ENCODE results near the gene DDIAS. TPM values are rescaled to one million over a fixed set of nuclear protein-coding genes. Genes with fewer than 3 reads are reported as not detected.

Gene DDIAS
- total and polyA plus RNA-seq, 9 of the 15 experiments (the other 6 are each of a cell fraction or from before 2014, with no cell fraction given) = 9.4 to 27.2 (median 23.3) TPM

- H3K27ac ChIP-seq (ENCODE audit: extremely low read depth, low read depth, low read length) = no peak overlapping the region
- DNase-seq (ENCODE audit: extremely low read depth in 1 of 4, low spot score in 3 of 4) (peak; percentile 47 to 62 (median 51)), FAIRE-seq (peak; percentile 78), ATAC-seq (peak; percentile 88)
- H4K20me1 ChIP-seq (replicated peaks; ENCODE audit: control insufficient read depth, insufficient read depth, low read length) = no peaks in the 10 kb centered on the region
- no TSS peak for BruUV-seq (replicated peaks)
- H3K4me1 ChIP-seq (replicated peaks in 1 of 2; ENCODE audit: control insufficient read depth in 2 of 2, insufficient read depth in 2 of 2, low read length in 2 of 2) = peaks cover 0 to 6% of the 10 kb centered on the region in 2 experiments; a peak in 2 of 5 replicates
- ChIA-PET POLR2A (interaction anchor here (0.9 kb wide), 1 partner anchor 93 kb away, joined by 3 read pairs; no protein-coding TSS in a partner anchor), CTCF (ENCODE audit: low intra/inter-chr PET ratio) (interaction anchor here (1.0 to 1.3 kb wide), 2 partner anchors 22 to 322 kb away, joined by 3 to 5 read pairs; no protein-coding TSS in a partner anchor)
- no peaks in the 10 kb centered on the region for H3K27me3 ChIP-seq (ENCODE audit: control insufficient read depth in 2 of 2, insufficient read depth in 2 of 2, low read length in 2 of 2)
- H3K79me2 ChIP-seq (ENCODE audit: control insufficient read depth, insufficient read depth, low read length) = no peaks in the 10 kb centered on the region
- intact Hi-C loops (cut with micrococcal nuclease) = loop anchor here (2.0 kb wide), 2 partner anchors 61 to 209 kb away; no protein-coding TSS in a partner anchor
- no peak overlapping the region for H3K4me2 ChIP-seq (ENCODE audit: insufficient read depth, low read length)
- H3K4me3 ChIP-seq = no peak overlapping the region
- in situ Hi-C loops (cut with MboI) = no loop called here
- H3K36me3 ChIP-seq (ENCODE audit: control insufficient read depth, insufficient read depth, low read length) = peaks cover 60% of the 10 kb centered on the region
- no peak overlapping the region for H2AFZ ChIP-seq (ENCODE audit: low read depth, low read length)
- no peaks in the 10 kb centered on the region for H3K9me1 ChIP-seq (ENCODE audit: control insufficient read depth, insufficient read depth, low read length)
- H3K9me3 ChIP-seq (replicated peaks; ENCODE audit: control insufficient read depth, insufficient read depth, low read depth, low read length) = no peaks in the 10 kb centered on the region
- H3K9ac ChIP-seq (ENCODE audit: insufficient read depth in 1 of 2, low read depth in 2 of 2, low read length in 2 of 2) = no peak overlapping the region
- TF ChIP-seq ATF6 (CRISPR knock-in tag; IDR thresholded peaks at IDR 0.05) = no peak
- TF ChIP-seq AFF4 (CRISPR knock-in tag; IDR thresholded peaks at IDR 0.05) = no peak
- no peak for TF ChIP-seq PCBP2 (IDR thresholded peaks at IDR 0.05; ENCODE audit: low read depth, low read length, poor library complexity, severe bottlenecking)
- TF ChIP-seq BRD4 (IDR thresholded peaks at IDR 0.05) = no peak
- TF ChIP-seq BCOR (IDR thresholded peaks at IDR 0.05) = no peak
- TF ChIP-seq ZNF785 (CRISPR knock-in tag; IDR thresholded peaks at IDR 0.05) = no peak
- TF ChIP-seq RAD21 (CRISPR knock-in tag; conservative IDR thresholded peaks at IDR 0.05 in 1 of 2, IDR thresholded peaks at IDR 0.05 in 1 of 2) = peak; percentile 48 to 81; a peak in 3 of 4 replicates
- no peak for TF ChIP-seq SIRT6 (IDR thresholded peaks at IDR 0.05; ENCODE audit: low read depth, low read length)
These were observed 25.8 kb downstream of the DDIAS start for GRCh38 chr11:82927264-82927880.
